Stimulated activated CD4-positive, alpha-beta T cell treated with anti-CD3 and anti-CD28 coated beads, Interleukin-12 subunit alpha, Interleukin-12 subunit beta, amount 100 ng/mL, for 24 hours (primary cell): Measurements from ENCODE around the gene ILDR2.
"Not testable (repeated sequence)": the region's sequence is repeated elsewhere in the genome, so short reads cannot be mapped to it uniquely, and the experiment has no call there.

Source experiments
- DNase-seq, 2 experiments: peaks; one replicate each; pipeline ENCODE4 v3.0.0-alpha.2; 2020; ENCODE audit warnings: low read depth in 2 of 2

Gene ILDR2

DNA sequence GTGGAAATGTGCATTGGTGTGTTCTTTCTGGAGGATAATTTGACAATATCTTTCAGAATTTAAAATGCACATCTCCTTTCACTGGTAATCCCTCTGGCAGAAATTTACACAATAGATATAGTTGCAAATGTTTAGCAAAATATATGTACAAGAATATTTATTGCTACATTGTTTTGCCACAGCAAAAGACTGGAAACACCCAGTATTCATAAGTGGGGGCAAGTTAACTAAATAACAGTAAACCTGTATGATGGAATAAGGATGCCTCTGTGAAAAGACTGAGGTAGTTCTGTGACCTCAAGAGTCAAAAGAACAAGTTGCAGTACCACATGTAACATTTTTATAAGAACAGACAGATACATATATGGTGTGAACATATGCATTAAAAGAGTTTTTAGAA, 85.6 kb downstream of the ILDR2 start:
- DNase-seq = no peak

DNA sequence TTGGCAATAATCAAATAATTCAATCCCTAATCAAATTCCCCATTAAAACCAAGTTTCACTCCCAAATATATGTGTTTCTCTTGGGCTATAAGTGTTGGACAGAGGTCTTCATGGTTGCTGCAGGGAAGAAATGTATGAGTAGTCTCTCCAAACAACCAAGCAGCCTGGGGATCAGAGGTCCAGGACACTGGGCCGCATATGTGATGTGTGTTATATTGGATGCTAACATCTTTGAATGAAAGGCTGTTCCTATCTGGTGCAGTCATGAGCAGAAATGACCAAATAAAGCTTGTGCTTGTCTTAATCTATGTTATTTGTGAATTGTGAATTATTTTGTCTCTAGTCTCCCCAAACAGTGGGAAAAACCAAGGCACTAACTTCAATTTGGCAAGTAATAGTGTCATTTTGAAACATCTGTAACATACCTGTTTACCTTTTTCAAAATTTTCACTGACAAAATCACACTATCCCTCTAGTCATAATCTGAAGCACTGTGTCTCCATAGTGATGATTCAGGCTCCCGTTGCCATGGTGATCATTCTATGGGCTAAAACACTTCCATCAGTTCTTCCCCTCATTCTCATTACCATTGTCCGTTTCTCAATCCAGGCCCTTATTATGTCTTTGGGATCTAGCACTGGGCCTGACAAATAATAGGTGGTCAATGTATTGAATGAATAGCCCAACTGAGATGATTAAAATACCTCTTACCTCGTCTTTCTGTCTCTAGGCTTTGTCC, 86.8 kb downstream of the ILDR2 start:
- DNase-seq = no peak

DNA sequence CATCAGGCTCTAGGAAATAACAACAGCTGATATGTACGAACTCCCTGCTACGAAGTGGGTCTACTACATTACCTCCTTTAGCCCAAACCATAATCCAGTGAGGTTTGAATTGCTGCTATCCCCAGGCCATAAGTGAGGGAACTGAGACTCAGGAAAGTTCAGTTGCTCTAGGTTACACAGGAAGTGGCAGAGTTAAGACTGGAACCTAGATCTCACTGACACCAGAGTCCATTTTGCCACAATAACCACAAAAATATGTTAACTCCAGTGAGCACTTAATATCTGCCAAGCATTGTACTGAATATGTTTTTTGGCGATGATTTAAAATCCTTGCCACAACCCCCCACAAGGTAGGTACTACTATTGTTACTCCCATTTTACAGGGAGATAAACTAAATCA, 90.4 kb downstream of the ILDR2 start:
- no peak for DNase-seq

- DNase-seq = peak in 1 of 2 experiments; percentile 11
These were observed 91.2 kb downstream of the ILDR2 start for GRCh38 chr1:166884040-166884642.

- DNase-seq = no peak
These were observed 92.4 kb downstream of the ILDR2 start for GRCh38 chr1:166882893-166883292.

DNA sequence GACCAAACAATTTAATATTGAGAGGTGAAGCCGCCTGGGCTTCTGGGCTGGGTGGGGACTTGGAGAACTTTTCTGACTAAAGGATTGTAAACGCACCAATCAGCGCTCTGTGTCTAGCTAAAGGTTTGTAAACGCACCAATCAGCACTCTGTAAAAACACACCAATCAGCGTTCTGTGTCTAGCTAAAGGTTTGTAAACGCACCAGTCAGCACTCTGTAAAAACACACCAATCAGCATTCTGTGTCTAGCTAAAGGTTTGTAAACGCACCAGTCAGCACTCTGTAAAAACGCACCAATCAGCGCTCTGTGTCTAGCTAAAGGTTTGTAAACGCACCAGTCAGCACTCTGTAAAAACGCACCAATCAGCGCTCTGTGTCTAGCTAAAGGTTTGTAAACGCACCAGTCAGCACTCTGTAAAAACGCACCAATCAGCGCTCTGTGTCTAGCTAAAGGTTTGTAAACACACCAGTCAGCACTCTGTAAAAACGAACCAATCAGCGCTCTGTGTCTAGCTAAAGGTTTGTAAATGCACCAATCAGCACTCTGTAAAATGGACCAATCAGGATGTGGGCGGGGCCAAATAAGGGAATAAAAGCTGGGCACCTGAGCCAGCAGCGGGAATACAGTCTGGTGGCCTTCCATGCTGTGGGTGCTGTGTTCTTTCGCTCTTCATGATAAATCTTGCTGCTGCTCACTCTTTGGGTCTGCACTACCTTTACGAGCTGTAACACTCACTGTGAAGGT, 97.0 kb downstream of the ILDR2 start:
- DNase-seq = not testable (repeated sequence)

DNA sequence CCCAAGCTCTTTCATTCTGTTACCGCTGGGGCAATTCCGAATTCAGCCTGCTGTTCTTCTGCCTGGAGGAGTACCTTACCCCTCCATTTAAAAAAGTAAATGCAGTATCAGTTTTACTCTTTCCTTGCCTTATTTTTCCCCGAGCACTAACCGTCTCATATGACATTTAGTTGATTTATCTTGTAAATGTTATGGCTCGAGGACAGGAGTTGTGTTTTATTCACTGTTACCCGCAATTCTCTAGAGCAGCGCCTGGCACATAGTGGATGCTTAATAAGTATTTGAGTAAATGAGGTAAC, 98.9 kb downstream of the ILDR2 start:
- no peak for DNase-seq

GRCh38 chr1:166875734-166876539, 99.4 kb downstream of the ILDR2 start, which contains the start of gene TADA1:
TADA1 (minus strand) TSS chr1:166876264; CDS start chr1:166876233, 31 bp downstream.
- peak; percentile 97 to 99 for DNase-seq

- no peak for DNase-seq
These were observed 100.0 kb downstream of the ILDR2 start for GRCh38 chr1:166875302-166875733.

DNA sequence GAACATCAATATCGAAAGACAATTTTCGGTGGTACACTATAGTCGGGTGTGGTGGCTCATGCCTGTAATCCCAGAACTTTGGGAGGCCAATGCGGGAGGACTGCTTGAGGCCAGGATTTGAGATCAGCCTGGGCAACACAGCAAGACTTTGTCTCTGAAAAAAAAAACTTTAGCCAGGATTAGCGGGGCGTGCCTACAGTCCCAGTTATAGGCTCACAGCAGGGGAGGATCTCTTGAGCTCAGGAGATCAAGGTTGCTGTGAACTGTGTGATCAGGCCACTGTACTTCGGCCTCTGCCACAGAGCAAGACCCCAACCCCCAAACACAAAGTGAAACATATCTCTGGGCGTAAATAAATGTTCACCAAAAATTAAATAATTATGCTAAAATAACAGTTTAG, 100.9 kb downstream of the ILDR2 start:
- no peak for DNase-seq

GRCh38 chr1:166870584-166870983, 104.8 kb downstream of the ILDR2 start:
- DNase-seq = no peak

- no peak for DNase-seq
These were observed 105.8 kb downstream of the ILDR2 start for GRCh38 chr1:166869318-166870099.

- no peak for DNase-seq
These were observed 106.7 kb downstream of the ILDR2 start for GRCh38 chr1:166868639-166869038.

DNA sequence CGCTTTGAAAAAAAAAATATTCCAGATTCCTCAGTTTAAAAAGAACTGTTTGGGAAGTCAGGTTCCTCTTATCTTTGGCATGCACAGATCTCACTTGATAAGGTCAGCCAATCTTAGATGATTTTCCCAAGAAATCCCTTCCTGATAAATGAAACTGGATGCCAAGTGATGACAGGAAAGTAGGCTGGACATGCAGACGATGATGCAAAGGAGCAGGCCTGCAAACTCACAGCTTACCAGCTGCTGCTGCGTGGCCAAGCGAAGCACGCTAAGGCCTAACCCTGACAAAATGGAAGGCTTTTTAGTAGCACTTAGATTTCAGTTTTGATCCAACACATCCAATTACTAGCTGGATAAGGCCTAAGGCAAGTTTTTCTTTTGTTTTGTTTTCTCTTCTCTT, 109.4 kb downstream of the ILDR2 start:
- DNase-seq = no peak

DNA sequence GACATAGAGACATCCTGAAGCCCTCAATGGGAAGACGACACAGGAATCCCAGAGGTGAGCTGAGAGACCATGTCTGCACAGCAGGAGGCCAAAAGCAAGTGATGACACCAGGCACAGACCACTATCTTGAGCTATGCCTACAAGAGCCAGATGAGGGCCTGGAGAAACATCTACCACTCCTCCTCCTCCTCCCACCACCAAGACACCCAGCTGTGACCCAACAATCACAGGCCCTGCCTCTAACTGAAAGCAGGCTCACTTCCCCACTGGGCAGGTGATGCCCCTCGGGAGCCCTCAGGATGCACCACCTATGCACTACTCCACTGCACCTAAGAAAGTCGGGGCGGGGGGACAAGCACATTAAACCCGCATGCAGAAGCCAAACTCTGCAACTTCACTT, 115.7 kb downstream of the ILDR2 start:
- no peak for DNase-seq

GRCh38 chr1:166858726-166859419, 116.5 kb downstream of the ILDR2 start:
- DNase-seq = no peak
